Stimulated activated CD8-positive, alpha-beta memory T cell treated with anti-CD3 and anti-CD28 coated beads, Interleukin-2, amount 100 ng/mL, for 1 hour (primary cell): ENCODE measurements around the gene CBX2.

Source experiments
- DNase-seq, 2 donors: peaks; one replicate each; pipeline ENCODE4 v3.0.0-alpha.2; 2020; ENCODE audit warnings: low read depth in 2 of 2

Gene CBX2

GRCh38 chr17:79786930-79787643 is 9.1 kb downstream of the CBX2 start:
- DNase-seq = no peak

- DNase-seq = no peak
These were observed 10.5 kb downstream of the CBX2 start for GRCh38 chr17:79788455-79788854.

- no peak for DNase-seq
These were observed 11.3 kb downstream of the CBX2 start for GRCh38 chr17:79788989-79789942.

- DNase-seq = no peak
These were observed 12.2 kb downstream of the CBX2 start for GRCh38 chr17:79789943-79790804.

- no peak for DNase-seq
These were observed 13.1 kb downstream of the CBX2 start for GRCh38 chr17:79790805-79791734.

- DNase-seq = no peak
These were observed 13.8 kb downstream of the CBX2 start for GRCh38 chr17:79791735-79792161.

- no peak for DNase-seq
These were observed 14.5 kb downstream of the CBX2 start for GRCh38 chr17:79792341-79792871.

GRCh38 chr17:79792984-79793923 is 15.3 kb downstream of the CBX2 start:
- no peak for DNase-seq

- no peak for DNase-seq
These were observed 16.0 kb downstream of the CBX2 start for GRCh38 chr17:79793924-79794304.

GRCh38 chr17:79794659-79795511 is 16.9 kb downstream of the CBX2 start:
- no peak for DNase-seq

GRCh38 chr17:79795795-79796443 is 18.0 kb downstream of the CBX2 start:
- no peak for DNase-seq

GRCh38 chr17:79796444-79796762 is 18.5 kb downstream of the CBX2 start:
- DNase-seq = no peak

GRCh38 chr17:79796763-79797491 is 19.0 kb downstream of the CBX2 start, which contains the start of gene CBX8:
Gene CBX8, minus strand, starts transcription at chr17:79797077. Its CDS starts 79 bp downstream, at chr17:79796998.
- peak; percentile 95 to 99 for DNase-seq

- no peak for DNase-seq
These were observed 19.7 kb downstream of the CBX2 start for GRCh38 chr17:79797492-79798298.

GRCh38 chr17:79798299-79799173 is 20.6 kb downstream of the CBX2 start:
- DNase-seq = no peak
